NCI-H2227 (cell line): ENCODE measurements around the gene MATK.

Experiments
- DNase-seq: peaks from one replicate; lab custom pipeline; 2025; ENCODE audit not compliant: unreplicated experiment; lab: John Stamatoyannopoulos, UW

Gene MATK

DNA sequence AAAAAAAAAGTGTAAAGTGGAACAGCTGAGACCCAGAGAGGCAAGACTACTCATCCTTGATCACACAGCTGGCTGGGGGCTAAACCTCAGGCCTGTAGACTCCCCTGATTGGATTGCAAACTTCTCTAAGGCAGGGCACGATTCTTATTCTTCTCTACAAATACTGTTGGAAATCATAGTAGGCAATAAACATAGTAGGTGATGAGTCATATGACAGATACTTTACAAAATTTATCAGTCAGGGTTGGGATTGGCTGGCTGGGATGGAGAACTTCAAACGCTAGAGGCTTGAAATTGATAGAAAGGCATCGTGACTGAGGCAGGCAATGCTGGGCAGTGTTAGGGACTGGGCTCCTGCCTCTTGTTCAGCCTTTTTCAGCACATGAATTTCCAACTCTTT is 5.9 kb upstream of the MATK start:
- no peak for DNase-seq

DNA sequence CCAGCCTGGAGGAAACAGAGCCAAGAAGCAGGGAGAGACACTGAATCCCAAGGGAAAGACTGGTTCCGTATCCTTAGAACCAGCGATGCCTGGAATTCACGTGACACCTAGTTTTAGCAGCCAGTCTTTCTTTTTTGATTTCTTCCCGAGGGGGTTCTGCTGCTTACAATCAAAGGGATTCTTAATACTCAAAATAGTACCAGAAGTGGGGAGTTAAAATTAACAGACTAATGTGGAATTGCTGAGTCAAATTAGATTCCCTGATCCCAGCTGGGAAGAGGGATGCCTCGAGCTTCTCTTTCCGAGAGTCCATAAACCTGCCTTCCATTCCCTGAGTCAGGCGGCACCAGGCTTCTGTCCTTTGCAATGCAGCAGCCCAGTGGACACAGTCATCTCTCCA is 4.8 kb upstream of the MATK start:
- no peak for DNase-seq

DNA sequence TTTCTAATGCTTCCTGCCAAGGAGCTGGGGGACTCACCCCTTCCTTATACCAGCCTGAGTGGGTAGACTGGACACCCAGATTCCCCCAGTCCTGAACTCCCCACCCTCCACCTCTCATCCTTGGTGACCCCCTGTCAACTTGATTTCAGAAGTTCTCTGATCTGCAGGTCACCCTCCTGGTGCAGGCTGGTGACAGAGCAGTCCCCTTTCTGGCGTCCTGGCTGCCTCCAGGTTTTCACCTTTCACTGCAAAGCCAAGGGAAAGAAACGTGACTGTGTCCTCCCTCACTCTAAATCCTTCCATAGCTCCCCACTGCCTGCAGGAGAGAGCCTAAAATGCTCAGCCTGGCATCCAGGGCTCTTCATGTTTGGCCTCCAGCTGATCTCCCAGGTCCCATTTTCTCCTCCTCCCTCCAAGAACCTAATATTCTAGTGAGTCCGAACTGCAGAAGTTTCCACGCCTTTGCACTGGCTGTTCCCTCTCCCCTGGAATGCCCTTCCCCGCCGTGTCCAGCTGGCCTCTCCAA is 4.1 kb upstream of the MATK start:
- no peak for DNase-seq

DNA sequence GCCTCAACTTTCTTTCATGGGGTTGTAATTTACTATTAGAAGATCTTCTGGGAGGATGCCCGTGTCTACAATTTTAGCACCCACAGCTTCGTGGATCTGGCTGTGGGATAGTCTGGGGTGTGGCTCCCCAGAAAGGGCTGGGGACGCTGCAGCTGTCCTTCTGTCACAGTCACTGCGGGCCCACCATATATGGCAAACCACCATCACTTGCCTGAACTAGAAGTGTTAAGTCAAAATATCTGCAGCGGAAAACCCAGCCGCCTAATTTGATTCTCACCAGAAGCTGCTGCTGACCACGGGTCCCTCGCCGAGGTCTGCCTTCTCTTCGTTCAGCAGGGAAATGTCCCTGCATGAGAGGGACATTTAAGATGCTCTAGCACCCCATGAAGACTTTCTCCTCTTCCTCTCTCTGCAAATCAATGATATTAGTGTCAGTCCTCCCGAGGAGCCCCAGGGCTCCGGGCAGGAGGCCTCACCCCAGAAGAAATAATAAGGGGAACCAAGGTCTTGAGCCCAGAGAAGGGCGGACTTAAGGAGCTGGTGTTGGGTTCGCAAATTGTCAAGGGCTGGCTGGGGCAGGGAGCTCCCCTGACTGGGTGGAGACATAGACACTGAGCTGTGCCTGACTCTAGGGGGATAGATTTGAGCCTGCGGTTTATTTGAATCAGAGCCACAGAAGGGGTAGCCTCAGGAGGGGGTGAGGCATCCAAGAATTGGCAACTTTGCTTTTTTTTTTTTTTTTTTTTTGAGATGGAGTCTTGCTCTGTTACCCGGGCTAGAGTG is 3.0 kb upstream of the MATK start:
- DNase-seq, result no peak

DNA sequence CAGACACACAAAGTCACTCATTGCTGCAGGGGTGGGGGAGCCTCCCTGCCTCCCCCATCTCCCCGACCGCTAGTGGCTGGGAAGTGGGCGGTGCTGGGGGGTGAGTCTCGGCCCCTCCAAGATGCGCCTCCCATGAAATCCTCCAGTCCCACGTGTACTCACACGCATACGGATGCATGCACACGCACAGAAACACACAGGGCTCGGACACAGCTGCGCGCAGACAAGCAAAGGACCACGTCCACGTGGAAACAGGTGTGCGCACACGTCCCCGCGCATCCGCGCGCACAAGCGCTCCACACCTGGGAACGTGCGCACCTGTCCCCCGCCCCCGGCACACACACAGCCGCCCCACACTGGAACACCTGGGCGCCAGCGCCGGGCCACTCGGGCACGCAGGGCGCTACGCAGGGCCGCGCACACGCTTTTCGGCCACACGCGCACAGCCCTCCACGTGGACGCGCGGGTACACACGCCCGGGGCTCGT is 687 bp downstream of the MATK start:
- DNase-seq, result no peak

DNA sequence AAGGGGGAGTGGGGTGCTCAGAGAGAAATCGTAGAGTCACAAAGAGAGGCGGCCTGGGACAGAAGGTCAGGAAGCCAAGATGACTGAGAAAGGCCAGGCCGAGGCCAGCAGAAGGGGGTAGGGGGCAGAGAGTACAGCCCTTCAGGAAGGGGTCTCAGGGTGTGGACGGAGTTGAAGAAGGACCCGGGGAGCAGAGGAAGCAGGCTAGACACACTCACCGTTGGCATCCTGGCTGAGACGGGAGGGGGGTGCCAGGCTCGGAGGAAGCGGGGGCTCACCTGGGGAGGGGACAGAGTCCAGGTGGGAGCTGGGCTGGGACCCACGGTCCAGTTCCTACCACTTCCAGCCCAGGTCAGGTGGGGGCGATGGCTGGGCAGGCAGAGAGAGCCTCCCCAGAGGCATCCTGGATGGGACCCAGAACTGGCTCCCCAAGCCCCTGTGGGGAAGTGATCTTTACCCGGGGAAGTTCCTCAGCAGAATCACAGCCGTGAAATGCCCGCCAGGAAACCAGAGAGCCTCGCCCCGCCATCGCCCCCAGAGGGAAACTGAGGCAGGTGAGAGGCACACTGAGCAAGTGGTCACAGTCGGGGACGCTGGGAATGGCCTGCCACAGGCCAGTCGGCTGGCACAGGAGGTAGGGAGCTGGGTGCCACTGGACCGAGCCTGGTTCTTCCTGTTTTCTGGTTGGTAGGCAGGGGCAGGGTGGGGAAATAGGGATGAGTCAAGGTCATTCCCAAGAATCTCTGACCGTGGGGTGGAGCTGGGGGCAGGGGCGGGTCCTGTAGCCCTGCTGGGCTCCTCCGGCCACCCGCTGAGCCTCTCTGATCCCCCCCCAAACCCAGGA is 1.4 kb downstream of the MATK start:
- DNase-seq, result no peak

DNA sequence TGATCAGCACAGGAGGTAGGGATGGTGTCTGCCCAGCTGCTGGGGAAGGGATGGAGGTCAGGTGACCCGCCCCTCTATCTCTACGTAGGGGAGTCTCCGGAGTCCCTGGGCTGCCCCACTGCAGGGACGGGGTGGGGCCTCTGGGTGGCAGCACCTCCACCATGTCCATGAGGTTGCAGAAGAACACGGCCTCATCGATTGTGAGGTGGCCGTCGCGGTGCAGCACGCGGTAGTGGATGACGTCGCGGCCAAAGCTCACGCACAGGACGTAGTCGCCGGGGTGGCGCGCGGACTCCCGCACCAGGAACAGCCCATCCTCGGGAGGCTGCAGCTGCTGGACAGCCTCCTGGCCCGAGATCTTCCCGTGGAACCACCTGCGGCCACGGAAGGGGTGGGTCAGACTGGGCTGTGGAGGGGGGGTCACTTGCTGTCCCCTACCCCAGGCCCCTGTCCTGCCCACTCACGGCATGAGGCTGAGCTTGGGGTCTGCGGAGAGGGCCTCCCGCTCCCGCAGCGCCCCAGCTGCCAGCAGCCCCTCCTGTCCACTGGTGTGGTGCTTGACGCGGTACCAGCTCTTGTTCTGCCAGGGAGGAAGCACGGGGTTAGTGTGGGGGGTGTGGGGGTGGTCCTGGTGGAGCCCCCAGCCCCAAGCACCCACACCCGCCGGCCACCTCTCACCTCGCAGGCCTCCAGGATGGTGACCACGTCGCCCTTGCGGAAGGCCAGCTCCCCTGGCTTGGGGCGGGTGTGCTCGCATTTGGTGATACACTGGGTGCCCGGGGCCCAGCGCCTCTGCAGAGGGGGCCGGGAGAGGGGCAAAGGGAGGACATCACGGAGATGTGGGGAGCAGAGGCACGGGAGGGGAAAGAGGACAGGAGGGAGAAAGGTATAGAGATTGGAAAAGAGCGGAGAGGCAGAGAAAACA is 2.3 kb downstream of the MATK start:
- no peak for DNase-seq

DNA sequence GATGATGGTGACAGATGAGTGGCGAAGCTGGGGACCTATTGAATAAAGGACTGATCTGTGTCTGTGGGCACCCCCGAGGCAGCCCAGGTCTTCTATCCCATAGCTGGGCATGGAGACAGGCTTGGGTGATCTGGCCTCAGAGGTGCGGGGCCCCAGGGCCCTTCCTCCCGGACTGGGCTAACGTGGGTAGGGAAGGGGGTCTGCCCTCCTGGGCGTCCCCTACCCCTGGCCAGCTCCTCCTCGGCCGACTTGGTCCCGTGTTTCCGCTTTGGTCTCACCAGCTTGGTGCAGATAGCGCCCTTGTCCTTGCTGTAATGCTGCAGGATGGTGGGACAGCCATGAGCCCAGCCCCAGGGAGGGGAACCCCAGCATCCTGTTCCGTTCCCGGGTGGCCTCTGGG is 3.3 kb downstream of the MATK start:
- DNase-seq, result no peak

DNA sequence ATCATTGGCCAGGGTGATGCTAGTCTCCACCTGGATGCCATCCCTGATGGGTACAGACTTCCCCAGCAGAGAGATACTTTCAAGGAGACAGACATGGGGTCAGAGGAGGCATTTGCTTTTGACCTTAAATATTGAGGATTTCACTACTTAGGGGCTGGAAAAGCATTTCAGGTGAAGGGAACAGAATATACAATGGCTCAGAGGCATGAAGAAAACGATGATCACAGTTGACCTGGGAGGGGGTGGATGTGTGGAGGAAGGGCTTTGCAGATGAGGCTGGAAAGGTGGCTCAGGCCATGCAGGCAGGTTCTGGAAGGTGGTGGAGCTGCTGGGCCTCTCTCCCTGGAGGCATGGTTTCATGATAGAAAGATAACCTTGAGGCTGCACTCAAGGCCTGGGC is 3.9 kb downstream of the MATK start:
- DNase-seq, result no peak

DNA sequence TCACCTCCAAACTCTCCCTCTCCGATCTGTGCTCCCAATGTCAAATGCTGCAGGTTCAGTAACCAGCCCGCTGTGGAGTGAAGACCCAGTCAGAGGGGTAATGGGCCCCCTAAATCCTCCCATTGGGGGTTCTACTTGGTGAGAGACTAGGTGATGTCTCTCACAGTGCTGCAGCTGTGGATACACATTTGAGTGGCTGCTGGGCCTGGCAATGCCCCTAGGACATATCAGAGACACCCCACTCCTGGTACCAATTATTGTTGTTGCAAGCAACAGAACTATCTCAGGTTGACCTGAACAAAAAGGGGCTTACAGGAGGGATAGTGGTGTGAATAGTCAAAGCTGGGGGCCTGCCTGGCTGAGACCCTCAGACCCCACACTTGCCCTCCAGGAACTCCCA is 4.6 kb downstream of the MATK start:
- DNase-seq, result no peak

DNA sequence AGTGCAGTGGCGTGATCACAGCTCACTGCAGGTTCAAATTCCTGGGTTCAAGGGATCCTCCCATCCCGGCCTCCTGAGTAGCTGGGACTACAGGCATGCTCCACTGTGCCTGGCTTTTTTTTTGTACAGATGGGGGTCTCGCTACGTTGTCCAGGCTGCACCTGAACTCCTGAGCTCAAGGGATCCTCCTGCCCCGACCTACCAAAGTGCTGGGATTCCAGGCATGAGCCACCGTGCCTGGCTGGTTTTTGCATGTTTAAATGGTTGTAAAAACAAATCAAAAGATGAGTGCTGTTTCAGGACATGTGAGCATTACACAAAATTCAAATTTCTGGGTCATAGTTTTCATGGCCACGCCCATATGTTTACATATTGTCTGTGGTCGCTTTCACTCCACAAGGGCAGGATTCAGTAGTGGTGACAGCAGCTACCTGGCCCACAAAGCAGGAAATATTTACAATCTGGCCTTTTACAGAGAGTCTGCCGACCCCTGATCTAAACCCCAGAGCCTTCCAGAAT is 5.3 kb downstream of the MATK start:
- DNase-seq, result no peak

DNA sequence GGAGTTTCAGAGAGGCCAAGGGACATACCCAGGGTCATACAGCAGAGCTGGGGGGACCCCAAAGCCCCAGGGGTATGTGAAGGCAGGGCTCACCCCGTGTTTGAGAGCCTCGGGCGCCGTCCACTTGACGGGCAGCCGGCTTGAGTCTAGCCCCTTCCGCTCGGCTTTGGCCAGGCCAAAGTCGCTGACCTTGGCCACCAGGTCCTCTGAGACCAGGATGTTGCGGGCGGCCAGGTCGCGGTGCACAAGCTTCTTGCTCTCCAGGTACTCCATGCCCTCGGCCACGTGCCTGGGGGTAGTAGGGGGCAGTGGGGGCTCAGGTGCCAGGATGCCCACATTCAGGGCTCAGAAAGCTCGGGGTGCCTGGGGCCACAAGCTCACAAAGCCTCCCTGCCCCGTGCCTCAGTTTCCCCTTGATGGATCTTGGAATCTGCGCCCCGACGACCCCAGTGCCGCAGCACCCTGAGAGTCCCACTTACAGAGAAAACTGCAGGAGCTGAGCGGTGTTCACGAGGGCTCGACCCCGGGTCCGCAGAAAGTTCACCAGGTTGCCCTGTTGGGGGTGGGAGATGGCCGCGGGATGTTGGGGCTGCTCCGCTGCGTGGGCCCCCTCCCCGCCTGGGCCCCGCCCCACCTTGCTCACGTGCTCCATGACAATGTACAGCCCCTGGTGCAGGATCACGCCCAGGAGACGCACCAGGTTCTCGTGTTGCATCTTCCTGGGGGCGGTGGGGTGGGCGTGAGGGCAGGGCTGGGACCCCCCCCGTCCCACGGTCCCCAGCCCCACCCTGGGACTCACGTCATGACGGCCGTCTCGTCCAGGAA is 7.1 kb downstream of the MATK start:
- DNase-seq, result no peak

DNA sequence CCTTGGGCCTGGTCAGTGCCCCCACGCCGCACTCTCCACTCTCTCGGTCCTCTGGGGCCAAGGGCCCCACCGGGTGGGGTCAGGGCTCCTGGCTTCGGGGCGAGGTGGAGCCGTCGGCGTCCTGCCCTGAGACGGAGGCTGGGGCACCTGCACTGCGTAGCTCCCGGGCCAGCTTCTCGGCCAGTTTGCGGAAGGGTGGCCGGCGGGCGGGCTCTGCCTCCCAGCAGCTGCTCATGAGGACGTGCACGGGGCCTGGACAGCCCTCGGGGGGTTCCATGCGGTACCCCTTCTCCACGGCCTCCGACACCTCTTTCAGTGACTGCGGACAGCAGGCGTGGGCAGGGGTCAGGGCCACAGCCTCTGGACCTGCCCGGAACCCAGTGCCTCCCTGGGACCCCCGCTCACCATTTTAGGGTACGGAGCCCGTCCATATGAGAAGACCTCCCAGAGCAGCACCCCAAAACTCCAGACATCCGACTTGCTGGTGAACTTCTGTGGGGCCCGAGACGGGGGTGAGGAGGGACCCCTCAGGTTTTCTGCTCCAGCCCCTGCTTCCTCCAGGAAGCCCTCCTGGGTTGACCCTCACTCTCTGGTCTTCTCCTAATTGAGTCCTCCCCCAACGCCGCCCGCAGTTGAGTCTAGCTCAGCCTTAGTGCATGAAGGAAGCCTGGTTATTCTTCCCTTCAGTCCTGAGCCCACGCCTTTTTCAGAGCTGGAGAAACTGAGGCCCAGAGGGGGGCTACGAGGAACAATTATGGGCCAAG is 7.9 kb downstream of the MATK start:
- DNase-seq, result no peak

DNA sequence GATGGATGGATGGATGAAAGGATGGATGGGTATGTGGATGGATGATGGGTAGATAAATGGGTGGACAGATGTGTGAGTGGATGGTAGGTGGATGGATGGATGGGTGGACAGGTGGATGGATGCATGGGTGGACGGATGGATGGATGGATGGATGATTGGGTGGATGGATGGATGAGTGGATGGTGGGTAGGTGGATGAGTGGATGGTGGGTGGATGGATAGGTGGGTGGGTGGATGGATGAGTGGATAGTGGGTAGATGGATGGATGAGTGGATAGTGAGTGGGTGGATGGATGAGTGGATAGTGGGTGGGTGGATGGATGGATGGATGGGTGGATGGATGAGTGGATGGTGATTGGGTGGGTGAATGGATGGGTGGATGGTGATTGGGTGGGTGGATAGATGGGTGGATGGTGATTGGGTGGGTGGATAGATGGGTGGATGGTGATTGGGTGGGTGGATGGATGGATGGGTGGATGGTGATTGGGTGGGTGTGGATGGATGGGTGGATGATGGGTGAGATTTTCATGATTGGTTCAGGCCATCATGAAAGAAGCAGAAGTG is 9.6 kb downstream of the MATK start:
- DNase-seq, result no peak

DNA sequence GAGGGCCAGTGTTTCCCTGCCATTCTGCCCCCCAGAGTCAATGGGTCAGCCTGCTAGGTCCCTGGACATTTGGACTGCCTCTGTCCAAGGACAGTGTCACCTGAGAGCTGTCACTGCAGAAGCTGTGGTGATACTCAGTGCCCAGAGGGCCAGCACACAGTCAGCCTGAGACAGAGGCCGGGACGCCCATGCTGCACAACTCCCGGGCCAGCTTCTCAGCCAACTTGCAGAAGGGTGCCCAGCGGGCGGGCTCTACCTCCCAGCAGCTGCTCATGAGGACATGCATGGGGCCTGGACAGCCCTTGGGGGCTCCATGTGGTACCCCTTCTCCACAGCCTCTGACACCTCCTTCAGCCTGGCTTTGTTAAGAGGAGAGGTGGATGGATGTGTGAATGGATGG is 10.3 kb downstream of the MATK start:
- DNase-seq, result no peak

DNA sequence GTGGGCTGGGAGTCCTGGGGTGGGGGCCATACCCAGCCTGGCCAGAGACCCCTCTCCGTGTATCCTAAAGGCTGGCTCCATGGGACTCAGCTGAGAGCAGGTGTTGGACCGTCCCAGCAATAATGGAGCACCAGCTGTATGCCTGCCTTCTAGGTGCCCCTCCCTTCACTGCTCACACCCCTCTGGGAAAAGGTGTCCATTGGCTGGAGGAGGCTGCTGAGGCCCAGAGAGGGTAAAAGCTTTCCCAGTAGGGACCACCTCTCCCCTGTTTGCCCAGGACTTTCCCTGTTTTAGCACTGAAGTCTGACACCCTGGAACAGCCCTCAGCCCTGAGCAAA is 10.8 kb downstream of the MATK start:
- no peak for DNase-seq

DNA sequence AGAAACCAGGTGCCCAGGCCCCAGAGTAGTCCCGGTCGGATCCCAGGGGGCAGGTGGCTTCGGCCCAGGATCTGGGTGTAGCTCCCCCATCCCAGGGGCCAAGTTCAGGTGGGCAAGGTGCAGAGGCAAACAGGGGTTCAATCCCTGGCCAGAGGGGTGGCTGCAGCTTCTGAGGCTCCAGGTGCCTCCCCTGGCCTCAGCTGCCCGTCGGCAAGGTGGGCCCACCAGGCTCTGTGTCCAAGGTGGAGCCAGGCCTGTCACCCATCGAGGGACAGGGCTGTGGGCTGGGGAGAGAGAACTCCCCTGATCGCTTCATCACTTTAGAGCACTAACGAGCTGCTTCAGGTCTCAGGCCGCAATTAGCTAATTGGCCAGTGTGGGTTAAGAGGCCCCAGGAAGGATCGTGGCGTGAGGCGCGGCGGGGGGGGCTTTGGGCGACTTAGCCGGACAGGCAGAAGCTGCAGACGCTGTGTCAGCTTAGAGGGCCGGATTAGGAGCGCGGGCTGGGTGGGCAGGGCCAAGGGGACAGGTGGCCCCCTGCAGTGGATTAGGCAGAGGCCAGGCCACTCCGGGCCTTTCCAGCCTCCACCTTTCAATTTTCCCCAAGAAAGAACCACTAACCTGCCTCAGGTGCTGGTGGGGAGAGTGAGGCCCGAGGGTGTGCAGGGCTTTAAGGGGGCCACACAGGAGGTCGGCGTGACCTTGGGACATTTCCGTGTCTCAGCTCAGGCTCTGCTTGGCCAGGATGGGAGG is 11.4 kb downstream of the MATK start:
- no peak for DNase-seq

DNA sequence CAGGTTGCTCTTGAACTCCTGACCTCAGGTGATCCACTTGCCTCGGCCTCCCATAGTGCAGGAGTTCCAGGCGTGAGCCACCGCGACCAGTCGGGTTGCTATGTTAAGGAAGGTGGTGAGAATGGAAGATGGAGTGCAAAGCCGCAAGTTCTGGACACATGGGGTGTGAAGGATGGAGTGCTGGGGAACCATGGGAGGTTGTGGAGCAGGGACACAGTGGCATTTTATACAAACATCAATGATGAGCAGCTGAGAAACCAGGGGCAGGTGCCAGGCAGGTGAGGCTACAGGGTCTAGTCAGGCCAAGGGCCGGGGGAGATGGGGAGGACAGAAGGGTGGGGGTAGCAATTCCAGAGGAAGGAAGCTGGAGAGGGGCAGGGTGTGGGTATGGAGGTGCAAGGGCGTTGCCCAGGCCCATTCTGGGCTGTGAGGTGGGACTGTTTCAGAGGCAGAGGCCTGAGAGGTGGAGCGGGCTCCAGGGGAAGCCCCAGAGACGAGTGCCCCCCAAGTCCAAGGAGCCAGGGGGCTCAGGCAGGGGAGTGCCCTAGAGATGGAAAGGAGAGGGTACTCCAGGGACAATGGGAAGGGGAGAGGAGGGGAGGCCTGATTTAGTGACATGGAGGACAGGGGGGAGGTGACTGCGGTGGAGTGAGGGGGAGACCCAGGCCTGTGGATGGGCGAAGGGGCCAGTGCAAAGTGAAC is 12.2 kb downstream of the MATK start:
- DNase-seq, result no peak
